HG03432 (cell line): Measurements from ENCODE around the gene HDAC11.
"Not testable (repeated sequence)": the region's sequence is repeated elsewhere in the genome, so short reads cannot be mapped to it uniquely, and the experiment has no call there.

ENCODE experiments used
- ATAC-seq: cut with Tn5 transposase; IDR thresholded peaks from one replicate; pipeline ENCODE4 v1.9.1; 2021; ENCODE audit warnings: mild to moderate bottlenecking, moderate library complexity; ENCODE audit not compliant: unreplicated experiment

The HDAC11 gene

GRCh38 chr3:13521749-13522148 lies 41.6 kb downstream of the HDAC11 start:
- not testable (repeated sequence) for ATAC-seq

- ATAC-seq: no peak
These were observed 42.1 kb downstream of the HDAC11 start for GRCh38 chr3:13522236-13522635.

DNA sequence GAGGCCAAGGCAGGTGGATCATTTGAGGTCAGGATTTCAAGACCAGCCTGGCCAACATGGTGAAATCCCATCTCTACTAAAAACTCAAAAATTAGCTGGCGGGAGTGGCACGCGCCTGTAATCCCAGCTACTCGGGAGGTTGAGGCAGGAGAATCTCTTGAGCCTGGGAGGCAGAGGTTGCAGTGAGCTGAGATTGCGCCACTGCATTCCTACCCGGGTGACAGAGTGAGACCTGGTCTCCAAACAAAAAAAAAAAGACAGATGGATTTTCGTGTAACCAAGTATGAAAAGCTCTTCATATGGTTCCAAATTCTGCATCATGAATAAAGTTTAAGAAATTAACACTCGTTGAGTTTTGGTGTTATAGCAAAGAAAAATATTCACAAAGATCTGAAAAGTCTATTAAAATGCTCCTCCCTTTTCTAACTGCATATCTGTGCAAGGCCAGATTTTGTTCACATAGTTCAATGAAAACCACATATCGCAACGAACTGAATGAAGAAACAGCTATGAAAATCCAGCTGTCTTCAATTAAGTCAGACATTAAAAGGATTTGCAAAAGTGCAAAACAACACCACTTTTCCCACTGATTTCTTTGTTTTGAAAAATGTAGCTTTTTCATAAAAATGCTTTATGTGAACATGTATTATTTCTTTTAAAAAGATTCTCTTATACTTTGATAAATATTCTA lies 45.0 kb downstream of the HDAC11 start:
- ATAC-seq: no peak

DNA sequence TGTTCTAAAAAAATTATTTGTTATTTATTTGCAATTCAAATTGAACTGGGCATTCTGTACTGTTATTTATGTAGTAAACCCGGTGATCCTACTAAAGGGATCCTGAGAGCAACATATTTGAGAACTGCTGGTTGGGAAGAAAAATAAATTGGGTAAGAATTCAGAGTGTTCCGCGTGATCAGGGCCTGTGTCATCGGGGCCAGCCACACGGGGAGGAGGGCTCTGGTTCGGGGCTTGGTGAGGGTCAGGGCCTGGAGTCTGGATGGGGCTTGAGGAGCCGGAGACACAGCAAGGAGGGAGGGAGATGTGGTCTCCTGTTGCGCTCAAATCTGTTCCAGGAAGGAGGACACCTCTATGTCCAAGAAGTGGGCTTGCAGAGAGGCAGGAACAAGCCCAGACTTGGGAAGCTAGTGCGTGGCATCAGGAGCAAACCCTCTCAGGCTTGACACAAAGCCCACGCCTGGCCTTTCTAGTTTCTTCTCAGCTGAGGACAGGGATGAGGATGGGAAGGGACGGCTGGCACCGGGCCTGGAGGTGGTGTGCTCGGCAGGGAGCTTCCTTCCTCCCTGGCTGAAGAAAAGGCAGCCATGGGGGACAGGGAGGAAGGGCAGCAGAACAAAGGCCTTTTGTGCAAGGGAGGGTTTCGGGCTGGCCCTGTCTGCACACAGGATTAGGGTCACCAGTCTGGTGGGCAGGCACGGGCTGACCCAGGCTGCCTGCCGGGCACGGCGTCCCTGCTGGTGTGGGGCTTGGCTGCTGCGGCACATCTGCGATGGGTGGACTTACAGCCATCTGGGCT lies 45.9 kb downstream of the HDAC11 start:
- ATAC-seq: no peak

- ATAC-seq: no peak
These were observed 46.5 kb downstream of the HDAC11 start for GRCh38 chr3:13526626-13526949.

DNA sequence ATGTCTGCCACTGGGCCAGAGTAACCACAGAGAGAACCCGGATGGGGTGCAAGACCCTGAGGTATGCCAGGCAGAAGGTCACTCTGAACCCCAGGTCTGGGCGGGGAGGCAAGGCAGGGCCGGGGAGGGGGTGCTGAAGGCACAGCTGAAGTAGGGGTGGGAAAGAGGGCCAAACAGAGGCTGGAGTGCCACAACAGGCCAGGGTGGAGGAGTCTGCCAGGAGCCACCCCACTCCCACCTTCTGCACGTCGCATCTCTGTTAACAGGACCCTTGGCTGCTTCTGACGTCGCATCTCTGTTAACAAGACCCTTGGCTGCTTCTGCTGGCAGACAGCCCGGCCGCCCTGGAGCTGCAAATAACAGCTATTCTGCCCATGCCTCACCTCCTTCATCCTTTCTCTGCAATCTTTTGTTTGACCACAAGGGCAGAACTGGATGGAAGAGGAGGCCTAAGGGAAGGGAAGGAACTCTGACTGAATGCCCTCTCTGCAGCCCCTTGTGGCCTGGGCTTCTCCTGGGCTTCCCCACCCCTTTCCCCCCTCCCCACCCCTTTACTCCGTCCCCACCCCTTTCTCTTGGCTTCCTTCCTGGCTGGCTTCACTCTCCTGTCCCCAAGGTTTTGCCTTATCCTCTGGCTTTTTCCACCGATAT lies 48.2 kb downstream of the HDAC11 start:
- no peak for ATAC-seq

DNA sequence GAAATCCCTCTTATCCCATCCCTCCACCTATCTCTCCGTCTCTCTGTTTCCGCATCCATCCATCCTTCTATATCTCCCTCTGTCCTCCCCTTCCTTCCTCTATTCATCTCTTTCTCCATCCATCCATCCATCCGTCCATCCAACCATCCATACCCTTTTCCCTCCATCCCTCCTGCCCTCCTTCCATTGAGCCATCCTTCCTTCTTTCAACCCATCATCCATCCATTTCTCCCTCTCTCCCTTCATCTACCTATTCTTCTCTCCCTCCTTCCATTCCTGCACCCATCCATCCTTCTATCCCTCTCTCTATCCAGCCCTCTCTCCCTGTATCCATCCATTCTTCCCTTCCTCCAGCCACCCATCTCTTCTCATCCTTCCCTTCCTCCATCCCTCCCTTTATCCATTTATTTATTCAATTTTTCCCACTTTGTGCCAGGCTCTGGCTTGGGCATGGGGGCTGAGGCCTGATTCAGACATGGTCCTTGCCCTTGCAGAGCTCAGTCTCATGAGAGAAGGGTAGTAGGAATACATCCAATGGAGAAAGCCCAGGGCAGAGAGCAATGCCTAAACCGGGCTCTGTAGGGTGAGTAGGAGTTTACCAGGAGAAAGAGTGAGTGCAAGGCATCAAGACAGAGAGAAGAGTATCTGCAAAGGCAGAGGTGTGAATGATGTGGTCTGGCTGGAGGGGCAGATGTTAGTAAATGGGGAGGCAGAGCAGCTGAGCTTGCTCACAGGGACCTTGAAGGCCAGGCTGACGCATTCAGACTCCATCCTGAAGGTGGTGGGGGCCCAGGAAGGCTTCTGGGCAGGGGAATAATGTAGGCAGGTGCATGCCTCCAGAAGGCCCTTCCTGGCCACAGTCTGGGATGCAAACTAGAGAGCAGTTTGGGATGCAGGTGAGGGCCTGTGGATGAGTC lies 49.3 kb downstream of the HDAC11 start:
- no peak for ATAC-seq

- ATAC-seq: no peak
These were observed 50.3 kb downstream of the HDAC11 start for GRCh38 chr3:13530241-13531009.

GRCh38 chr3:13532085-13532484 lies 52.0 kb downstream of the HDAC11 start:
- ATAC-seq: no peak

GRCh38 chr3:13532631-13533030 lies 52.5 kb downstream of the HDAC11 start:
- ATAC-seq: no peak

DNA sequence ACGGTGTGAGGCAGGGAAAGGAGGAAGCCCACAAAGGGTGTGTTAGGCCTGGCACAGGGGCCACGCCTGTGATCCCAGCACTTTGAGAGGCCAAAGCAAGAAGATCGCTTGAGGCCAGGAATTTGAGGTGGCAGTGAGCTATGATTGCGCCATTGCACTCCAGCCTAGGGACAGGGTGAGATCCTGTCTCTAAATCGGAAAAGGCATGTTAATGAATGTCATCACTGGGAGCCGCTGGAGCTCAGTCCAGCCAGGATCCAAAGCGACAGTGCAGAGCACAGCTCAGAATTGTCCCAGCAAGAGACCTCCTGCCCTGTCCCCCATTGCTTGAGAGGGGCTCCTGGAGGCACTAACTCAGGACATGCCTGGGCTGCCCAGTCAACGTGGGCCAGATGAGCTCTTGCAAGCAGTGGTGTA lies 53.8 kb downstream of the HDAC11 start:
- no peak for ATAC-seq

DNA sequence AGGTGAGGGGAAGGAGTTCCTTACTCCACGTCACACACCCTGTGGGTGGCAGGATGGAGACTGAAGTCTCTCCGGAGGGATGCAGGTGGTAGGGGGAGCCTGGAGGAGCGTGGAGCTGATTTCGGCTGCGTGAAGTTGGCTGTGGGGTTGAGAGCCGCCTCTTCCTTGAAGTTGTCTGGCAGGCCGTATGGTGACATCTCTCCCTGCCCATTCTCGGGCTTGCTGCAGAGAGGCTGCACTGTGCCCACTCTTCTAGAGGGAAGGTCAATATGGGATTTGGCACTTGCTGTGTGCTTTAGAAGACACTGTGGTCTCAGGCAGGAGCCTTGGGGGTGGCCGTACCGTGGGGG lies 55.4 kb downstream of the HDAC11 start:
- ATAC-seq: no peak

DNA sequence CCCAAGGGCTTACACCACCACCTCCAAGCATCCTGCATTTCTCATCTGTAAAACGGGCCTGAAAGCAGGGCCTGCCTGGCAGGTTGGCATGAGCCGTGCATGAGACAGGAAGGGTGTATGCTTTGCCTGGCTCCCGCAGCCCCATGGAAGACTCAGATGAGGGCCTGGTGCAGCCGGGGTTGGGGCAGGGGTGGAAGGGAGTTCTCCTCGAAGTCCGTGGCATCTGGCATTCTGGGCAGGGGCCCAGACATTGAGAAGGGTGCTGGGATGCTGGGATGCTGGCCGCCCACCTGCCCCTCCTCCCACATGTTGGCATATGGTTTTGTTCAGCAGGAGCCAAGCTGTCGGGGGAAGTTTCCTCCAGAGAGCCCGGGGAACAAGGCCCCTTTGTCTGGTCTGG lies 55.8 kb downstream of the HDAC11 start:
- no peak for ATAC-seq

DNA sequence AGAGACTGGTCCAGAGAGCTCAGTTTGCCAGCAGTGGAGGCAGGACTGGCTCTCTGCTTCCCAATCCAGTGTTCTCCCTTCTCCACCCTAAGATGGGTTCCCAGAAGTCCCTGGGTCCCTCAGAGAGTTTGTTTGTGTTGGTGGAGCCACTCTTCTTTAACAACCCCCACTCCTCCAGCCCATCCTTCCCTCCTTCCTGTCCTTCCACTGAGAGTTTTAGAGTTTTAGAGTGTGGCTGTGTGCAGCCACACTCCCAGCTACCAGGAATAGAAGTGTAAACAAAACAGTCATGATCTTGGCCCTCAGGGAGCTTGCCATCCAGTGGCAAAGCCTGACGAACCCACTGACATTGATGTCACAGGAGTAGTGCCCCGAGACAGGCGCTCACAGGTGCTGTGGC lies 56.3 kb downstream of the HDAC11 start:
- ATAC-seq: no peak

- ATAC-seq: no peak
These were observed 56.7 kb downstream of the HDAC11 start for GRCh38 chr3:13536832-13537231.

GRCh38 chr3:13537244-13537908 lies 57.3 kb downstream of the HDAC11 start:
- ATAC-seq: no peak

- ATAC-seq: no peak
These were observed 57.8 kb downstream of the HDAC11 start for GRCh38 chr3:13537909-13538296.

GRCh38 chr3:13538520-13539291 lies 58.6 kb downstream of the HDAC11 start:
- ATAC-seq: no peak

GRCh38 chr3:13539292-13539638 lies 59.2 kb downstream of the HDAC11 start:
- ATAC-seq: no peak
